Activated naive CD4-positive, alpha-beta T cell treated with anti-CD3 and anti-CD28 coated beads, Interleukin-2, amount 10 ng/mL, durations not matched to agents 7 days and 5 days (primary cell): ENCODE data around the gene STOML1.

ENCODE experiments used
- CTCF ChIA-PET: fragments of 350-600 bp; sonication (Branson Sonifier 250); formaldehyde crosslinking; loops from one replicate; lab custom pipeline; 2021; ENCODE audit warnings: antibody characterized with exemption; lab: Charles Lee
- DNase-seq: peaks from one replicate; pipeline ENCODE4 v3.0.0-alpha.2; 2020
- H3K27ac Mint-ChIP-seq: one replicate; pipeline ENCODE4 v1.8.0; 2021; ENCODE audit warnings: mild to moderate bottlenecking, moderate library complexity, mixed read lengths
- H3K27me3 Mint-ChIP-seq: one replicate; pipeline ENCODE4 v1.8.0; 2021; ENCODE audit warnings: mild to moderate bottlenecking, mixed read lengths
- H3K36me3 Mint-ChIP-seq: one replicate; pipeline ENCODE4 v1.8.0; 2021; ENCODE audit warnings: mixed read lengths
- H3K4me1 Mint-ChIP-seq: one replicate; pipeline ENCODE4 v1.8.0; 2021; ENCODE audit warnings: mixed read lengths
- H3K4me3 Mint-ChIP-seq: one replicate; pipeline ENCODE4 v1.8.0; 2021; ENCODE audit warnings: mild to moderate bottlenecking, moderate library complexity, mixed read lengths
- H3K9me3 Mint-ChIP-seq: one replicate; pipeline ENCODE4 v1.8.0; 2021; ENCODE audit warnings: mixed read lengths

STOML1 gene

GRCh38 chr15:73991726-73992593 lies at the start of gene STOML1:
Gene STOML1 (minus strand): TSS chr15:73992295. CDS start chr15:73992223, 72 bp downstream.
- peak within 1 kb of the TSS; percentile 79 for H3K4me3 Mint-ChIP-seq
- H3K27me3 Mint-ChIP-seq: no peaks in the 10 kb centered on the region
- H3K4me1 Mint-ChIP-seq: peaks cover 53% of the 10 kb centered on the region
- H3K27ac Mint-ChIP-seq: peak within 1 kb of the TSS; percentile 88
- peak; percentile 95 for DNase-seq
- H3K36me3 Mint-ChIP-seq: peaks cover 12% of the 10 kb centered on the region
- CTCF ChIA-PET: interaction anchor here (0.6 to 7.8 kb wide), 6 partner anchors 9 to 78 kb away, joined by 3 to 45 read pairs (median 10); no protein-coding TSS in a partner anchor
- no peaks in the 10 kb centered on the region for H3K9me3 Mint-ChIP-seq

GRCh38 chr15:74041311-74041756 lies 49.2 kb upstream of the STOML1 start:
- H3K27ac Mint-ChIP-seq: no peak overlapping the region
- CTCF ChIA-PET: interaction anchor here (1.0 to 2.4 kb wide), 3 partner anchors 10 to 68 kb away, joined by 3 to 12 read pairs (median 3); no protein-coding TSS in a partner anchor
- H3K36me3 Mint-ChIP-seq: peaks cover 25% of the 10 kb centered on the region

GRCh38 chr15:74040109-74040850 lies 48.2 kb upstream of the STOML1 start:
- Mint-ChIP-seq H3K36me3 (peaks cover 30% of the 10 kb centered on the region), H3K4me1 (no peaks in the 10 kb centered on the region), H3K9me3 (no peaks in the 10 kb centered on the region), H3K27ac (no peak overlapping the region), H3K27me3 (no peaks in the 10 kb centered on the region), H3K4me3 (no peak overlapping the region)
- CTCF ChIA-PET: interaction anchor here (1.0 to 2.4 kb wide), 4 partner anchors 8 to 67 kb away, joined by 3 to 12 read pairs (median 3); no protein-coding TSS in a partner anchor
- DNase-seq: no peak

More at GRCh38 chr15:74041311-74041756, 49.2 kb upstream of the STOML1 start:
- DNase-seq: no peak
- Mint-ChIP-seq H3K4me1 (no peaks in the 10 kb centered on the region), H3K27me3 (no peaks in the 10 kb centered on the region), H3K4me3 (no peak overlapping the region), H3K9me3 (no peaks in the 10 kb centered on the region)

GRCh38 chr15:74039656-74040010 lies 47.5 kb upstream of the STOML1 start:
- CTCF ChIA-PET: interaction anchor here (1.3 to 2.4 kb wide), 3 partner anchors 9 to 67 kb away, joined by 3 to 12 read pairs (median 10); no protein-coding TSS in a partner anchor
- Mint-ChIP-seq H3K36me3 (peaks cover 32% of the 10 kb centered on the region), H3K4me3 (no peak overlapping the region), H3K9me3 (no peaks in the 10 kb centered on the region), H3K27me3 (no peaks in the 10 kb centered on the region), H3K4me1 (no peaks in the 10 kb centered on the region), H3K27ac (peak overlapping the region; percentile 6)
- no peak for DNase-seq

- Mint-ChIP-seq H3K27ac (no peak overlapping the region), H3K4me1 (no peaks in the 10 kb centered on the region), H3K9me3 (no peaks in the 10 kb centered on the region), H3K27me3 (no peaks in the 10 kb centered on the region), H3K36me3 (peaks cover 39% of the 10 kb centered on the region), H3K4me3 (no peak overlapping the region)
- CTCF ChIA-PET: interaction anchor here (1.1 to 2.7 kb wide), 5 partner anchors 11 to 66 kb away, joined by 4 to 12 read pairs (median 9); no protein-coding TSS in a partner anchor
- no peak for DNase-seq
These were observed 46.9 kb upstream of the STOML1 start for GRCh38 chr15:74038707-74039655.

GRCh38 chr15:74037171-74038117 lies 45.3 kb upstream of the STOML1 start:
- CTCF ChIA-PET: interaction anchor here (0.9 to 2.7 kb wide), 9 partner anchors 9 to 86 kb away, joined by 3 to 10 read pairs (median 4); no protein-coding TSS in a partner anchor
- Mint-ChIP-seq H3K27ac (no peak overlapping the region), H3K4me3 (no peak overlapping the region), H3K27me3 (no peaks in the 10 kb centered on the region), H3K4me1 (no peaks in the 10 kb centered on the region), H3K9me3 (no peaks in the 10 kb centered on the region), H3K36me3 (peaks cover 48% of the 10 kb centered on the region)
- DNase-seq: no peak

- CTCF ChIA-PET: interaction anchor here (0.9 to 2.7 kb wide), 6 partner anchors 9 to 85 kb away, joined by 3 to 10 read pairs (median 5); no protein-coding TSS in a partner anchor
- no peak overlapping the region for H3K4me3 Mint-ChIP-seq
- no peak overlapping the region for H3K27ac Mint-ChIP-seq
- H3K27me3 Mint-ChIP-seq: no peaks in the 10 kb centered on the region
- H3K36me3 Mint-ChIP-seq: peaks cover 54% of the 10 kb centered on the region
- no peaks in the 10 kb centered on the region for H3K9me3 Mint-ChIP-seq
- no peaks in the 10 kb centered on the region for H3K4me1 Mint-ChIP-seq
- no peak for DNase-seq
These were observed 44.4 kb upstream of the STOML1 start for GRCh38 chr15:74036271-74037170.

- no peaks in the 10 kb centered on the region for H3K27me3 Mint-ChIP-seq
- no peak overlapping the region for H3K27ac Mint-ChIP-seq
- H3K4me3 Mint-ChIP-seq: no peak overlapping the region
- H3K36me3 Mint-ChIP-seq: peaks cover 61% of the 10 kb centered on the region
- DNase-seq: no peak
- no peaks in the 10 kb centered on the region for H3K9me3 Mint-ChIP-seq
- CTCF ChIA-PET: interaction anchor here (1.3 to 1.7 kb wide), 2 partner anchors 13 to 63 kb away, joined by 3 to 4 read pairs; no protein-coding TSS in a partner anchor
- no peaks in the 10 kb centered on the region for H3K4me1 Mint-ChIP-seq
These were observed 43.3 kb upstream of the STOML1 start for GRCh38 chr15:74035121-74036017.

GRCh38 chr15:74034206-74034755 lies 42.2 kb upstream of the STOML1 start:
- DNase-seq: no peak
- Mint-ChIP-seq H3K4me1 (no peaks in the 10 kb centered on the region), H3K27me3 (no peaks in the 10 kb centered on the region), H3K27ac (no peak overlapping the region), H3K36me3 (peaks cover 58% of the 10 kb centered on the region), H3K9me3 (no peaks in the 10 kb centered on the region), H3K4me3 (no peak overlapping the region)
- CTCF ChIA-PET: interaction anchor here (0.6 to 1.3 kb wide), 2 partner anchors 62 to 84 kb away, joined by 3 to 4 read pairs; no protein-coding TSS in a partner anchor

GRCh38 chr15:74032606-74033561 lies 40.8 kb upstream of the STOML1 start:
- DNase-seq: no peak
- CTCF ChIA-PET: no interaction called here
- no peaks in the 10 kb centered on the region for H3K9me3 Mint-ChIP-seq
- H3K4me3 Mint-ChIP-seq: no peak overlapping the region
- H3K36me3 Mint-ChIP-seq: peaks cover 61% of the 10 kb centered on the region
- no peaks in the 10 kb centered on the region for H3K27me3 Mint-ChIP-seq
- no peaks in the 10 kb centered on the region for H3K4me1 Mint-ChIP-seq
- peak overlapping the region; percentile 37 for H3K27ac Mint-ChIP-seq
